ENCODE results near the gene TAS2R13. TPM values are rescaled to one million over a fixed set of nuclear protein-coding genes. Genes with fewer than 3 reads are reported as not detected.

TAS2R13 gene
- total RNA-seq, 1 donor from 2014 or later = 5.2 TPM

DNA sequence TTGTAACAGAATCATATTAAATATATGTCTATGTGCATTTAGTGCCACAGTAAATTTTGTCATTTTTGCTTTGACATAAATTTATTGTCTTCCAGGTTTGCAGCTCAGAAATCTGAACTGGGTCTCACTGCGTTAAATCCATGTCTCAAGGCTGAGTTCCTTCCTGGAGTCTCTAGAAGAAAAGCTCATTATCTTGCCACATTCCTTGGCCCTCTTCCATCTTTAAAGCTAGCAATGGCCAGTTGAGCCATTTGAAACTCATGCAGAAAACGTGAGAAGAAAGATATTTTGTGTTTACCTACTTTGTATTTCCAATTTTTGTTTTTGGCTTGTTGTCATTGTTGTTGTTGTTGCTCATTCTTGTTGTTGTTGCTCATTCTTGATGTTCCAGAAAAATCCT, 36.0 kb downstream of the TAS2R13 start:
- DNase-seq (ENCODE audit: low read depth) = peak; percentile 22

GRCh38 chr12:10867381-10867780, 42.0 kb downstream of the TAS2R13 start:
- DNase-seq (ENCODE audit: low read depth) = peak; percentile 84

- DNase-seq (ENCODE audit: low read depth) = no peak
These were observed 45.7 kb downstream of the TAS2R13 start for GRCh38 chr12:10863512-10864218.

- DNase-seq (ENCODE audit: low read depth) = no peak
These were observed 48.0 kb downstream of the TAS2R13 start for GRCh38 chr12:10861366-10861765.

Other genes starting within 250 kb of the TAS2R13 start
- 2.6 and 4.3 TPM in 2 replicates for gene STYK1, start 235.5 kb downstream of the TAS2R13 start, total RNA-seq
- gene YBX3, start 186.2 kb downstream of the TAS2R13 start, total RNA-seq = 67.6 and 163 TPM in 2 replicates
- gene TAS2R7, start 106.9 kb downstream of the TAS2R13 start, total RNA-seq = 0.20 TPM in 1 of 2 replicates, not detected in the other
- gene TAS2R8, start 102.3 kb downstream of the TAS2R13 start, total RNA-seq = 0.25 TPM in 1 of 2 replicates, not detected in the other
- gene TAS2R9, start 99.4 kb downstream of the TAS2R13 start, total RNA-seq = 0.35 TPM in 1 of 2 replicates, not detected in the other
- gene TAS2R10, start 83.2 kb downstream of the TAS2R13 start, total RNA-seq = 3.0 TPM in 1 of 2 replicates, not detected in the other
- 1.4 and 2.3 TPM in 2 replicates for gene PRR4, start 60.1 kb downstream of the TAS2R13 start, total RNA-seq
- gene PRH1, start 25.3 kb downstream of the TAS2R13 start, total RNA-seq = 5.9 and 14.8 TPM in 2 replicates
- gene PRH2, start 19.7 kb upstream of the TAS2R13 start, total RNA-seq = not detected in 2 replicates
- gene TAS2R14, start 29.7 kb upstream of the TAS2R13 start, total RNA-seq = 1.4 and 7.1 TPM in 2 replicates
- 0.35 and 9.3 TPM in 2 replicates for gene TAS2R50, start 77.3 kb upstream of the TAS2R13 start, total RNA-seq
- 1.6 and 7.7 TPM in 2 replicates for gene TAS2R20, start 88.7 kb upstream of the TAS2R13 start, total RNA-seq
- gene TAS2R19, start 113.1 kb upstream of the TAS2R13 start, total RNA-seq = 1.2 and 11.6 TPM in 2 replicates
- 9.5 TPM in 1 of 2 replicates, not detected in the other for gene TAS2R31, start 121.8 kb upstream of the TAS2R13 start, total RNA-seq
- 5.3 TPM in 1 of 2 replicates, not detected in the other for gene TAS2R46, start 152.7 kb upstream of the TAS2R13 start, total RNA-seq
- 0.52 TPM in 1 of 2 replicates, not detected in the other for gene TAS2R43, start 182.8 kb upstream of the TAS2R13 start, total RNA-seq
- 0.52 and 8.6 TPM in 2 replicates for gene TAS2R30, start 225.1 kb upstream of the TAS2R13 start, total RNA-seq

All from renal cortical epithelial cell (primary cell).